OCI-LY3 (cell line): ENCODE measurements around the gene TMEM87B.

Source experiments
- H2AFZ ChIP-seq: fragments of 200-600, 300-600 bp; shearing (Covaris generic); 2 replicates; pipeline ENCODE4 v1.6.0; 2014; ENCODE audit warnings: antibody characterized with exemption, low read depth, low read length
- H3K27ac ChIP-seq: fragments of 200-600, 300-600 bp; sonication (generic); 2 replicates; pipeline ENCODE4 v1.5.1; 2014; ENCODE audit warnings: mild to moderate bottlenecking, low read length, moderate library complexity, mixed read lengths
- H3K27me3 ChIP-seq: fragments of 200-600, 300-600 bp; sonication (generic); 2 replicates; pipeline ENCODE4 v1.6.1; 2014; ENCODE audit warnings: low read depth, low read length, mixed read lengths
- H3K36me3 ChIP-seq: fragments of 200-600, 300-600 bp; sonication (generic); replicated peaks from 2 replicates; pipeline ENCODE3; 2014; ENCODE audit warnings: low read depth, low read length, mixed read lengths
- H3K4me1 ChIP-seq: fragments of 300-600, 200-600 bp; sonication (generic); 2 replicates; pipeline ENCODE4 v1.6.1; 2014; ENCODE audit warnings: low read length, mixed read lengths
- H3K4me2 ChIP-seq: fragments of 200-600, 300-600 bp; sonication (generic); 2 replicates; pipeline ENCODE4 v1.6.1; 2014; ENCODE audit warnings: low read length, mixed read lengths
- H3K4me3 ChIP-seq: fragments of 300-600, 200-600 bp; sonication (generic); 2 replicates; pipeline ENCODE4 v1.5.1; 2014; ENCODE audit warnings: antibody characterized with exemption, mild to moderate bottlenecking, low read length, moderate library complexity
- H3K79me2 ChIP-seq: fragments of 300-600, 200-600 bp; shearing (Covaris generic); 2 replicates; pipeline ENCODE4 v1.6.1; 2014; ENCODE audit warnings: mild to moderate bottlenecking, low read length, mixed read lengths
- H3K9ac ChIP-seq: fragments of 300-600, 200-600 bp; shearing (Covaris generic); 2 replicates; pipeline ENCODE4 v1.6.0; 2014; ENCODE audit warnings: mild to moderate bottlenecking, low read length, moderate library complexity
- H3K9me3 ChIP-seq: fragments of 200-600, 300-600 bp; shearing (Covaris generic); 2 replicates; pipeline ENCODE4 v1.6.1; 2014; ENCODE audit warnings: low read length, mixed read lengths; ENCODE audit not compliant: insufficient read depth
- H4K20me1 ChIP-seq: fragments of 200-600, 300-600 bp; sonication (generic); 2 replicates; pipeline ENCODE4 v1.6.1; 2016; ENCODE audit warnings: low read length, mixed read lengths; ENCODE audit not compliant: insufficient read depth
- CTCF ChIP-seq: fragments of 200-600, 300-600 bp; sonication (generic); IDR thresholded peaks from 2 replicates; pipeline ENCODE4 v1.5.1; 2014; ENCODE audit warnings: antibody characterized with exemption, low read length, low read depth
- EZH2phosphoT487 ChIP-seq: fragments of 200-600 bp; shearing (Covaris generic); IDR thresholded peaks from 2 replicates; pipeline ENCODE4 v1.6.1; 2018; ENCODE audit warnings: antibody characterized with exemption, mixed run types, low read depth

Gene TMEM87B

GRCh38 chr2:112149194-112149593 is 94.1 kb downstream of the TMEM87B start:
- H3K79me2 ChIP-seq, result no peaks in the 10 kb centered on the region
- no peaks in the 10 kb centered on the region for H4K20me1 ChIP-seq
- H3K9me3 ChIP-seq, result no peaks in the 10 kb centered on the region
- H3K27ac ChIP-seq, result no peak overlapping the region
- no peak overlapping the region for H3K4me2 ChIP-seq
- H3K4me3 ChIP-seq, result no peak overlapping the region
- H3K4me1 ChIP-seq, result peaks cover 4% of the 10 kb centered on the region; the same call in 1 of the 2 replicates
- no peak overlapping the region for H2AFZ ChIP-seq
- H3K9ac ChIP-seq, result no peak overlapping the region
- H3K27me3 ChIP-seq, result no peaks in the 10 kb centered on the region
- no peak for TF ChIP-seq EZH2phosphoT487
- TF ChIP-seq CTCF, result no peak
- H3K36me3 ChIP-seq, result no peaks in the 10 kb centered on the region

GRCh38 chr2:112149866-112150435 is 94.9 kb downstream of the TMEM87B start:
- H3K4me2 ChIP-seq, result no peak overlapping the region
- no peaks in the 10 kb centered on the region for H3K36me3 ChIP-seq
- H3K9ac ChIP-seq, result no peak overlapping the region
- no peaks in the 10 kb centered on the region for H3K27me3 ChIP-seq
- no peak overlapping the region for H3K4me3 ChIP-seq
- no peaks in the 10 kb centered on the region for H3K9me3 ChIP-seq
- TF ChIP-seq EZH2phosphoT487, result no peak
- no peak for TF ChIP-seq CTCF
- H3K4me1 ChIP-seq, result peaks cover 4% of the 10 kb centered on the region; the same call in 1 of the 2 replicates
- no peak overlapping the region for H3K27ac ChIP-seq
- no peaks in the 10 kb centered on the region for H3K79me2 ChIP-seq
- H4K20me1 ChIP-seq, result no peaks in the 10 kb centered on the region
- H2AFZ ChIP-seq, result 0 out of 2 replicates have a peak overlapping the region, but pooled peaks have one; percentile 52

GRCh38 chr2:112150447-112150846 is 95.4 kb downstream of the TMEM87B start:
- H3K36me3 ChIP-seq, result no peaks in the 10 kb centered on the region
- no peak overlapping the region for H3K4me2 ChIP-seq
- H3K4me1 ChIP-seq, result peaks cover 4% of the 10 kb centered on the region; the same call in 1 of the 2 replicates
- no peaks in the 10 kb centered on the region for H3K27me3 ChIP-seq
- H4K20me1 ChIP-seq, result no peaks in the 10 kb centered on the region
- no peak overlapping the region for H3K9ac ChIP-seq
- no peak overlapping the region for H3K27ac ChIP-seq
- H3K9me3 ChIP-seq, result no peaks in the 10 kb centered on the region
- TF ChIP-seq CTCF, result no peak
- TF ChIP-seq EZH2phosphoT487, result no peak
- H3K79me2 ChIP-seq, result no peaks in the 10 kb centered on the region
- H2AFZ ChIP-seq, result no peak overlapping the region
- H3K4me3 ChIP-seq, result no peak overlapping the region

- no peak overlapping the region for H3K4me2 ChIP-seq
- H3K36me3 ChIP-seq, result no peaks in the 10 kb centered on the region
- no peaks in the 10 kb centered on the region for H3K9me3 ChIP-seq
- no peaks in the 10 kb centered on the region for H3K27me3 ChIP-seq
- H3K4me1 ChIP-seq, result peaks cover 4% of the 10 kb centered on the region; the same call in 1 of the 2 replicates
- no peak overlapping the region for H2AFZ ChIP-seq
- H4K20me1 ChIP-seq, result no peaks in the 10 kb centered on the region
- no peak for TF ChIP-seq CTCF
- TF ChIP-seq EZH2phosphoT487, result no peak
- H3K9ac ChIP-seq, result no peak overlapping the region
- no peaks in the 10 kb centered on the region for H3K79me2 ChIP-seq
- H3K27ac ChIP-seq, result no peak overlapping the region
- no peak overlapping the region for H3K4me3 ChIP-seq
These were observed 95.8 kb downstream of the TMEM87B start for GRCh38 chr2:112150851-112151250.
